ENCODE measurements around the gene VPS13C.

Gene VPS13C

DNA sequence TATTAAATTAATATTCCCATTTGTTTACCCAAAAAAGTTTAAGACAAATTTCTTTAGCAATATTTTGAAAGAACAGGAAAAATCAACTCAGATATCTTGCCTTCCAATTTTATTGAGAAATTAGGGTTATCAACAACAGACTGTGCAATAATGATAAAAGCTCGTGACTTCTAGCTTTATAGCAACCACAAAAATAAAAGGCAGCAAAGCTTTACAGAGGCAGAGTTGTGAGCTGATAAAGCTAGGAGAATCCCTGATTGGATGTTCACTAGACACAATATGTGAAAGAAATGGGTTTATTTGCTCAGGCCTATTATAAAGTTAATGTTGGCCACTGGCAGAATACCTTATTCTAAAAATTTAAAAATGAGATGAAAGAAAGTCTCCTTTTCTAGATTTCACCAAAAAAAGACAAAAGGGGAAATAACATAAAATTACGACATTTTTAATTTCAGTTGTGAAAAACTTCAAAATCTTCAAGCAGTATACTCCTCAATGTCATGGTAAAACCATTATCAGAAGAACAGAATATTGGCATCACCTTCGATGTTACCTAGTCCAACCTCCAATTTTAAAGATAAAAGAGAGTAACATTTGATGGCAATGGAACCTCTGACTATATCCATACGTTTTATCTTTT, 2.8 kb downstream of the VPS13C start:
- H3K9me3 ChIP-seq (ENCODE audit: severe bottlenecking): no peaks in the 10 kb centered on the region
- no peak overlapping the region for H3K4me3 ChIP-seq (ENCODE audit: low read depth, low read length)
- no peak for TF ChIP-seq CTCF (IDR thresholded peaks at IDR 0.05; ENCODE audit: low read depth, low read length)
- no peak for DNase-seq
- no peaks in the 10 kb centered on the region for H3K36me3 ChIP-seq
- no peak overlapping the region for H3K27ac ChIP-seq
- H3K27me3 ChIP-seq (ENCODE audit: insufficient read depth, low read depth, severe bottlenecking): no peaks in the 10 kb centered on the region

DNA sequence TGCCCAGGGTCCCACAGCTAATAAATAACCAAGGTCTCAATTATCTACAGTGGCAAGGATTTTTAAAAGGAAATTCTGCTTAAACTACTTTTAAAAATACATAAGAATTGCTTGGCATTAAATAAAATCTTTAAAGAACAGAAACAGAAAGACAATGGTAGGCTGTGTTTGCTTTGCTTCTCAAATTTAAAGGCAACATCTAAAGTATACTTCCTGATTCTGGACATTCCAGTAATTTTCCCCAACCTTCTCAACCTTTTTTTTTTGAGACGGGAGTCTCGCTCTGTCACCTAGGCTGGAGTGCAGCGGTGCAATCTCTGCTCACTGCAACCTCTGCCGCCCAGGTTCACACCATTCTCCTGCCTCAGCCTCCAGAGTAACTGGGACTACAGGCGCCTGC, 5.3 kb downstream of the VPS13C start:
- no peak overlapping the region for H3K27ac ChIP-seq

GRCh38 chr15:62053439-62054085, 6.7 kb downstream of the VPS13C start:
- H3K9me3 ChIP-seq (ENCODE audit: severe bottlenecking): no peaks in the 10 kb centered on the region
- H3K27ac ChIP-seq: no peak overlapping the region
- H3K4me3 ChIP-seq (ENCODE audit: low read depth, low read length): no peak overlapping the region

More for the DNA sequence above, 5.3 kb downstream of the VPS13C start:
- Histone ChIP-seq H3K27me3 (ENCODE audit: insufficient read depth, low read depth, severe bottlenecking) (no peaks in the 10 kb centered on the region), H3K4me3 (ENCODE audit: low read depth, low read length) (no peak overlapping the region), H3K9me3 (ENCODE audit: severe bottlenecking) (no peaks in the 10 kb centered on the region), H3K36me3 (no peaks in the 10 kb centered on the region)
- no peak for DNase-seq
- no peak for TF ChIP-seq CTCF (IDR thresholded peaks at IDR 0.05; ENCODE audit: low read depth, low read length)

GRCh38 chr15:62052713-62053112, 7.5 kb downstream of the VPS13C start:
- H3K4me3 ChIP-seq (ENCODE audit: low read depth, low read length): no peak overlapping the region
- no peak for TF ChIP-seq CTCF (IDR thresholded peaks at IDR 0.05; ENCODE audit: low read depth, low read length)
- H3K27me3 ChIP-seq (ENCODE audit: insufficient read depth, low read depth, severe bottlenecking): no peaks in the 10 kb centered on the region
- no peak overlapping the region for H3K27ac ChIP-seq
- H3K36me3 ChIP-seq: no peaks in the 10 kb centered on the region
- no peaks in the 10 kb centered on the region for H3K9me3 ChIP-seq (ENCODE audit: severe bottlenecking)
- DNase-seq: no peak

More at GRCh38 chr15:62053439-62054085, 6.7 kb downstream of the VPS13C start:
- H3K36me3 ChIP-seq: no peaks in the 10 kb centered on the region
- TF ChIP-seq CTCF (IDR thresholded peaks at IDR 0.05; ENCODE audit: low read depth, low read length): no peak
- no peak for DNase-seq
- no peaks in the 10 kb centered on the region for H3K27me3 ChIP-seq (ENCODE audit: insufficient read depth, low read depth, severe bottlenecking)

- no peak for DNase-seq
- no peaks in the 10 kb centered on the region for H3K9me3 ChIP-seq (ENCODE audit: severe bottlenecking)
- H3K27ac ChIP-seq: no peak overlapping the region
- H3K27me3 ChIP-seq (ENCODE audit: insufficient read depth, low read depth, severe bottlenecking): no peaks in the 10 kb centered on the region
- no peaks in the 10 kb centered on the region for H3K36me3 ChIP-seq
- H3K4me3 ChIP-seq (ENCODE audit: low read depth, low read length): no peak overlapping the region
- TF ChIP-seq CTCF (IDR thresholded peaks at IDR 0.05; ENCODE audit: low read depth, low read length): no peak
These were observed 9.1 kb downstream of the VPS13C start for GRCh38 chr15:62051166-62051565.

Data from WERI-Rb-1 (cell line).